Keratinocyte (primary cell): ENCODE results near the gene SRRT. TPM values are rescaled to one million over a fixed set of nuclear protein-coding genes. Genes with fewer than 3 reads are reported as not detected.

Experiments used
- DNase-seq: peaks from one replicate; pipeline ENCODE4 v3.0.0-alpha.2; 2011; ENCODE audit warnings: low read depth, missing footprints, low spot score
- FAIRE-seq: peaks from 2 replicates; lab custom pipeline; 2011; peaks lifted over from hg19 to GRCh38; lab: Jason Lieb, UNC
- H2AFZ ChIP-seq: 2 replicates; pipeline ENCODE4 v1.6.0; 2012; ENCODE audit warnings: low read length, control low read depth, inconsistent platforms; ENCODE audit not compliant: control insufficient read depth
- H3K27ac ChIP-seq: 2 replicates; pipeline ENCODE4 v1.5.1; 2011; ENCODE audit warnings: low read length; ENCODE audit not compliant: control insufficient read depth, insufficient read depth
- H3K27me3 ChIP-seq: 3 replicates; pipeline ENCODE4 v1.6.0; 2011; ENCODE audit warnings: low read length; ENCODE audit not compliant: control insufficient read depth, insufficient read depth; ENCODE audit errors: extremely low read depth
- H3K36me3 ChIP-seq, 2 experiments: 2 replicates in 1 of 2; 3 replicates in 1 of 2; pipeline ENCODE4 v1.5.1; 2011; ENCODE audit warnings: low read length in 2 of 2, mild to moderate bottlenecking in 1 of 2; ENCODE audit not compliant: control insufficient read depth in 2 of 2, insufficient read depth in 2 of 2; ENCODE audit errors: extremely low read depth in 1 of 2
- H3K4me1 ChIP-seq: 3 replicates; pipeline ENCODE4 v1.5.1; 2011; ENCODE audit warnings: low read length; ENCODE audit not compliant: control insufficient read depth, insufficient read depth; ENCODE audit errors: extremely low read depth
- H3K4me2 ChIP-seq: 3 replicates; pipeline ENCODE4 v1.6.0; 2011; ENCODE audit warnings: low read depth, low read length; ENCODE audit not compliant: control insufficient read depth, insufficient read depth; ENCODE audit errors: extremely low read depth
- H3K4me3 ChIP-seq, 3 experiments: fragments of 200-600 bp in 1 of 3; sonication (generic) in 1 of 3; 2 replicates in 2 of 3; 3 replicates in 1 of 3; pipeline ENCODE4 v1.5.1; 2011 to 2016; ENCODE audit warnings: low read length in 3 of 3, mild to moderate bottlenecking in 3 of 3, control low read depth in 2 of 3, inconsistent platforms in 1 of 3, low read depth in 1 of 3, mixed read lengths in 1 of 3, mixed run types in 1 of 3, moderate library complexity in 1 of 3; ENCODE audit not compliant: control insufficient read depth in 2 of 3, insufficient read depth in 2 of 3; ENCODE audit errors: extremely low read depth in 1 of 3
- H3K79me2 ChIP-seq: 2 replicates; pipeline ENCODE4 v1.6.0; 2012; ENCODE audit warnings: low read length; ENCODE audit not compliant: control insufficient read depth, insufficient read depth
- H3K9ac ChIP-seq: 3 replicates; pipeline ENCODE4 v1.6.0; 2011; ENCODE audit warnings: low read length; ENCODE audit not compliant: control insufficient read depth, insufficient read depth; ENCODE audit errors: extremely low read depth
- H3K9me1 ChIP-seq: 3 replicates; pipeline ENCODE4 v1.6.0; 2011; ENCODE audit warnings: low read length; ENCODE audit not compliant: control insufficient read depth, insufficient read depth; ENCODE audit errors: extremely low read depth
- H3K9me3 ChIP-seq: 2 replicates; pipeline ENCODE4 v1.5.1; 2012; ENCODE audit warnings: low read depth, low read length; ENCODE audit not compliant: control insufficient read depth
- H4K20me1 ChIP-seq: 3 replicates; pipeline ENCODE4 v1.6.0; 2011; ENCODE audit warnings: low read length; ENCODE audit not compliant: control insufficient read depth, insufficient read depth; ENCODE audit errors: extremely low read depth
- EZH2 ChIP-seq: IDR thresholded peaks from one replicate; pipeline ENCODE4 v1.6.1; 2012; ENCODE audit warnings: inconsistent platforms, mild to moderate bottlenecking, low read length, moderate library complexity
- dilution Hi-C: fragments of 300-500 bp; cut with MboI; formaldehyde crosslinking; loops from one replicate; pipeline ENCODE4 v1.7.0; 2020; ENCODE audit warnings: low sequenced_read_pairs; ENCODE audit not compliant: extremely low pct_ligation_motif_present
- polyA plus RNA-seq, 5 experiments: library from polyadenylated mRNA; depleted of rRNA in 3 of 5; stranded (reverse) in 3 of 5; stranded (forward) in 1 of 5; unstranded in 1 of 5; fragments of >200 nt; gene quantifications; 1 replicate in 1 of 5; 2 replicates in 3 of 5; 3 replicates in 1 of 5; pipeline versions ENCODE4 v1.2.1 to v1.2.3, GENCODE V29; 2011 to 2012; ENCODE audit warnings: missing spikeins in 2 of 5, low read depth in 1 of 5, low replicate concordance in 1 of 5
- TF ChIP-seq, protein P1 (sequence below), 3 experiments: IDR thresholded peaks in 1 of 3; conservative IDR thresholded peaks in 1 of 3; optimal IDR thresholded peaks in 1 of 3; 2 replicates in 2 of 3; 3 replicates in 1 of 3; pipeline versions ENCODE3 to v1.5.1; 2011; ENCODE audit warnings: low read length in 3 of 3, mild to moderate bottlenecking in 3 of 3, moderate library complexity in 2 of 3, control low read depth in 1 of 3, inconsistent platforms in 1 of 3; ENCODE audit not compliant: insufficient read depth in 2 of 3; ENCODE audit errors: extremely low read depth in 1 of 3

Gene SRRT
- polyA plus RNA-seq, 1 donor (not counting 4 experiments of a cell fraction or from before 2014, with no cell fraction given): 42.2 TPM

DNA sequence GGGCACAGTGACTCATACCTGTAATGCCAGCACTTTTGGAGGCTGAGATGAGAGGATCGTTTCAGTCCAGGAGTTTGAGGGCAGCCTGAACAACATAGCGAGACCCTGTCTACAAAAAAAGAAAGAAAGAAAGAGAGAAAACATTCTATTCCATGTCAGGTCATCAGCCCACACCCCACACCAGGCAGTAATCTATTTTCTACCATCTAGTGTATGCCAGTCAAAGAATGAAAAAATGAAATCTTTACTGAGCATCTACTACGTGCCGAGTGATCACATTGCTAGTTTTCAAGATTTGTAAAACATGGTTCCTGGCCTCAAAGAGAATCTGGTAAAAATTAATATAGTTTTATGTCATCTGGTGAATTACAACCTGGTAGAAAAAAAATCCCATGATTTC, 44.5 kb upstream of the SRRT start:
- dilution Hi-C loops: no loop called here
- Histone ChIP-seq H2AFZ (no peak overlapping the region), H3K9ac (no peak overlapping the region), H3K79me2 (peaks cover 18% of the 10 kb centered on the region), H3K9me1 (no peaks in the 10 kb centered on the region), H3K9me3 (no peaks in the 10 kb centered on the region), H4K20me1 (peaks cover 2% of the 10 kb centered on the region), H3K27me3 (no peaks in the 10 kb centered on the region), H3K4me3 (no peak overlapping the region), H3K36me3 (no peaks in the 10 kb centered on the region), H3K4me2 (no peak overlapping the region), H3K27ac (no peak overlapping the region), H3K4me1 (no peaks in the 10 kb centered on the region)
- no peak for FAIRE-seq
- DNase-seq: no peak
- no peak for TF ChIP-seq EZH2
- TF ChIP-seq, protein P1, sequence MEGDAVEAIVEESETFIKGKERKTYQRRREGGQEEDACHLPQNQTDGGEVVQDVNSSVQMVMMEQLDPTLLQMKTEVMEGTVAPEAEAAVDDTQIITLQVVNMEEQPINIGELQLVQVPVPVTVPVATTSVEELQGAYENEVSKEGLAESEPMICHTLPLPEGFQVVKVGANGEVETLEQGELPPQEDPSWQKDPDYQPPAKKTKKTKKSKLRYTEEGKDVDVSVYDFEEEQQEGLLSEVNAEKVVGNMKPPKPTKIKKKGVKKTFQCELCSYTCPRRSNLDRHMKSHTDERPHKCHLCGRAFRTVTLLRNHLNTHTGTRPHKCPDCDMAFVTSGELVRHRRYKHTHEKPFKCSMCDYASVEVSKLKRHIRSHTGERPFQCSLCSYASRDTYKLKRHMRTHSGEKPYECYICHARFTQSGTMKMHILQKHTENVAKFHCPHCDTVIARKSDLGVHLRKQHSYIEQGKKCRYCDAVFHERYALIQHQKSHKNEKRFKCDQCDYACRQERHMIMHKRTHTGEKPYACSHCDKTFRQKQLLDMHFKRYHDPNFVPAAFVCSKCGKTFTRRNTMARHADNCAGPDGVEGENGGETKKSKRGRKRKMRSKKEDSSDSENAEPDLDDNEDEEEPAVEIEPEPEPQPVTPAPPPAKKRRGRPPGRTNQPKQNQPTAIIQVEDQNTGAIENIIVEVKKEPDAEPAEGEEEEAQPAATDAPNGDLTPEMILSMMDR (optimal IDR thresholded peaks at IDR 0.05 in 1 of 3, IDR thresholded peaks at IDR 0.05 in 1 of 3, conservative IDR thresholded peaks at IDR 0.05 in 1 of 3; ENCODE audit: extremely low read depth in 1 of 3, insufficient read depth in 2 of 3, low read length in 3 of 3): no peak

GRCh38 chr7:100832281-100832633, 42.6 kb upstream of the SRRT start:
- no peaks in the 10 kb centered on the region for H3K27me3 ChIP-seq
- H3K4me1 ChIP-seq: peaks cover 15% of the 10 kb centered on the region
- H3K9me1 ChIP-seq: no peaks in the 10 kb centered on the region
- peaks cover under 1% of the 10 kb centered on the region for H3K79me2 ChIP-seq
- no peak overlapping the region for H2AFZ ChIP-seq
- H4K20me1 ChIP-seq: no peaks in the 10 kb centered on the region
- H3K4me3 ChIP-seq: no peak overlapping the region
- H3K27ac ChIP-seq: no peak overlapping the region
- dilution Hi-C loops: no loop called here
- TF ChIP-seq, protein P1 (optimal IDR thresholded peaks at IDR 0.05 in 1 of 3, IDR thresholded peaks at IDR 0.05 in 1 of 3, conservative IDR thresholded peaks at IDR 0.05 in 1 of 3; ENCODE audit: extremely low read depth in 1 of 3, insufficient read depth in 2 of 3, low read length in 3 of 3): no peak
- TF ChIP-seq EZH2: no peak
- no peak for FAIRE-seq
- no peaks in the 10 kb centered on the region for H3K9me3 ChIP-seq
- H3K9ac ChIP-seq: no peak overlapping the region
- no peak overlapping the region for H3K4me2 ChIP-seq
- H3K36me3 ChIP-seq: no peaks in the 10 kb centered on the region
- DNase-seq: no peak
